ENCODE results near the gene GUCD1. TPM values are rescaled to one million over a fixed set of nuclear protein-coding genes. Genes with fewer than 3 reads are reported as not detected.

GUCD1 gene
- total and polyA plus RNA-seq, 2 of the 13 experiments (the other 11 are each of a cell fraction or from before 2014, with no cell fraction given): 128 to 245 TPM

GRCh38 chr22:24587251-24587650 is 32.3 kb upstream of the GUCD1 start (continued):
- TF ChIP-seq PRDM10 (CRISPR knock-in tag; IDR thresholded peaks at IDR 0.05; ENCODE audit: low read depth): no peak
- TF ChIP-seq ZNF609 (CRISPR knock-in tag; IDR thresholded peaks at IDR 0.05; ENCODE audit: borderline replicate concordance): no peak
- TF ChIP-seq NR2C2 (CRISPR knock-in tag; IDR thresholded peaks at IDR 0.05; ENCODE audit: borderline replicate concordance): no peak
- TF ChIP-seq ZMYM4 (CRISPR knock-in tag; IDR thresholded peaks at IDR 0.05): no peak
- TF ChIP-seq FLYWCH1 (CRISPR knock-in tag; IDR thresholded peaks at IDR 0.05): no peak
- TF ChIP-seq ZBTB34 (CRISPR knock-in tag; IDR thresholded peaks at IDR 0.05): no peak
- TF ChIP-seq ZNF709 (CRISPR knock-in tag; IDR thresholded peaks at IDR 0.05): no peak
